ENCODE results near the gene CPSF4. TPM values are rescaled to one million over a fixed set of nuclear protein-coding genes. Genes with fewer than 3 reads are reported as not detected.
"Not testable (repeated sequence)": the region's sequence is repeated elsewhere in the genome, so short reads cannot be mapped to it uniquely, and the experiment has no call there.

CPSF4 gene
- total RNA-seq, 2 experiments from 2014 or later = 84.4 to 88.6 TPM

GRCh38 chr7:99429756-99430155 is 9.0 kb upstream of the CPSF4 start:
- intact Hi-C loops (cut with micrococcal nuclease; ENCODE audit: unreplicated experiment) = no loop called here
- TF ChIP-seq EZH2phosphoT487 (IDR thresholded peaks at IDR 0.05; ENCODE audit: borderline replicate concordance, low read depth, low read length) (no peak), CTCF (conservative IDR thresholded peaks at IDR 0.05; ENCODE audit: low read length) (no peak)
- Histone ChIP-seq H3K9me3 (ENCODE audit: low read length) (no peaks in the 10 kb centered on the region), H3K36me3 (ENCODE audit: insufficient read depth, low read length) (peaks cover 54% of the 10 kb centered on the region), H3K79me2 (ENCODE audit: insufficient read depth, low read depth, low read length) (no peaks in the 10 kb centered on the region), H3K9me2 (ENCODE audit: insufficient read depth, low read length) (no peaks in the 10 kb centered on the region), H3K4me3 (ENCODE audit: low read depth, low read length, poor library complexity, severe bottlenecking) (no peak overlapping the region), H2AFZ (ENCODE audit: low read length) (no peak overlapping the region), H3K27ac (ENCODE audit: low read depth, low read length, poor library complexity, severe bottlenecking) (no peak overlapping the region), H4K20me1 (ENCODE audit: insufficient read depth, low read length) (no peaks in the 10 kb centered on the region), H3K4me2 (ENCODE audit: low read length) (no peak overlapping the region), H3K4me1 (ENCODE audit: insufficient read depth, low read length, poor library complexity, severe bottlenecking) (no peaks in the 10 kb centered on the region)
- ChIA-PET CTCF (ENCODE audit: unreplicated experiment) (no interaction called here), POLR2A (no interaction called here)
- BruUV-seq (replicated peaks) = no TSS peak
- DNase-seq (ENCODE audit: low spot score) = no peak

GRCh38 chr7:99431756-99432540 is 6.8 kb upstream of the CPSF4 start:
- intact Hi-C loops (cut with micrococcal nuclease; ENCODE audit: unreplicated experiment); CTCF ChIA-PET (ENCODE audit: unreplicated experiment); H3K9me2 ChIP-seq (ENCODE audit: insufficient read depth, low read length); H4K20me1 ChIP-seq (ENCODE audit: insufficient read depth, low read length); H3K4me3 ChIP-seq (ENCODE audit: low read depth, low read length, poor library complexity, severe bottlenecking); H2AFZ ChIP-seq (ENCODE audit: low read length); H3K4me2 ChIP-seq (ENCODE audit: low read length); H3K79me2 ChIP-seq (ENCODE audit: insufficient read depth, low read depth, low read length); H3K9me3 ChIP-seq (ENCODE audit: low read length); H3K4me1 ChIP-seq (ENCODE audit: insufficient read depth, low read length, poor library complexity, severe bottlenecking); POLR2A ChIA-PET; DNase-seq (ENCODE audit: low spot score); BruUV-seq (replicated peaks); H3K27ac ChIP-seq (ENCODE audit: low read depth, low read length, poor library complexity, severe bottlenecking): not testable (repeated sequence)
- H3K36me3 ChIP-seq (ENCODE audit: insufficient read depth, low read length) = peaks cover 52% of the 10 kb centered on the region

GRCh38 chr7:99433158-99433557 is 5.6 kb upstream of the CPSF4 start:
- H3K9me3 ChIP-seq (ENCODE audit: low read length) = no peaks in the 10 kb centered on the region
- ChIA-PET POLR2A (interaction anchor here (0.7 to 1.0 kb wide), 2 partner anchors 61 to 472 kb away, joined by 4 read pairs; no protein-coding TSS in a partner anchor), CTCF (ENCODE audit: unreplicated experiment) (interaction anchor here (0.6 kb wide), 1 partner anchor 360 kb away, joined by 3 read pairs; no protein-coding TSS in a partner anchor)
- BruUV-seq (replicated peaks) = no TSS peak
- no peak overlapping the region for H2AFZ ChIP-seq (ENCODE audit: low read length)
- DNase-seq (ENCODE audit: low spot score) = no peak
- H3K27ac ChIP-seq (ENCODE audit: low read depth, low read length, poor library complexity, severe bottlenecking) = no peak overlapping the region
- no peak overlapping the region for H3K4me2 ChIP-seq (ENCODE audit: low read length)
- no peak for TF ChIP-seq CTCF (conservative IDR thresholded peaks at IDR 0.05; ENCODE audit: low read length)
- TF ChIP-seq EZH2phosphoT487 (IDR thresholded peaks at IDR 0.05; ENCODE audit: borderline replicate concordance, low read depth, low read length) = no peak
- peaks cover 7% of the 10 kb centered on the region for H3K4me1 ChIP-seq (ENCODE audit: insufficient read depth, low read length, poor library complexity, severe bottlenecking)
- H4K20me1 ChIP-seq (ENCODE audit: insufficient read depth, low read length) = no peaks in the 10 kb centered on the region
- no peak overlapping the region for H3K4me3 ChIP-seq (ENCODE audit: low read depth, low read length, poor library complexity, severe bottlenecking)
- peaks cover 52% of the 10 kb centered on the region for H3K36me3 ChIP-seq (ENCODE audit: insufficient read depth, low read length)
- H3K79me2 ChIP-seq (ENCODE audit: insufficient read depth, low read depth, low read length) = peaks cover 14% of the 10 kb centered on the region
- intact Hi-C loops (cut with micrococcal nuclease; ENCODE audit: unreplicated experiment) = no loop called here
- no peaks in the 10 kb centered on the region for H3K9me2 ChIP-seq (ENCODE audit: insufficient read depth, low read length)
